Activated CD8-positive, alpha-beta T cell treated with anti-CD3 and anti-CD28 coated beads for 36 hours (primary cell): ENCODE results near the gene TATDN2. TPM values are rescaled to one million over a fixed set of nuclear protein-coding genes. Genes with fewer than 3 reads are reported as not detected.

Experiments used
- ATAC-seq: fragments of 200-7000 bp; cut with Tn5 transposase; one replicate; pipeline ENCODE4 v1.10.0; 2021; ENCODE audit warnings: mild to moderate bottlenecking, moderate library complexity
- CTCF ChIA-PET: fragments of 350-600 bp; sonication (Branson Sonifier 250); formaldehyde crosslinking; loops from one replicate; lab custom pipeline; 2021; ENCODE audit warnings: antibody characterized with exemption; lab: Charles Lee
- POLR2A ChIA-PET: fragments of 350-600 bp; sonication (Branson Sonifier 250); formaldehyde crosslinking; loops from one replicate; lab custom pipeline; 2021; ENCODE audit warnings: antibody characterized with exemption; lab: Charles Lee
- DNase-seq: peaks from one replicate; pipeline ENCODE4 v3.0.0-alpha.2; 2020
- H3K27ac Mint-ChIP-seq: one replicate; pipeline ENCODE4 v1.8.0; 2021; ENCODE audit warnings: mild to moderate bottlenecking, mixed read lengths
- H3K27me3 Mint-ChIP-seq: one replicate; pipeline ENCODE4 v1.8.0; 2021; ENCODE audit warnings: mixed read lengths
- H3K36me3 Mint-ChIP-seq: one replicate; pipeline ENCODE4 v1.8.0; 2021; ENCODE audit warnings: low read depth, mixed read lengths
- H3K4me1 Mint-ChIP-seq: one replicate; pipeline ENCODE4 v1.8.0; 2021; ENCODE audit warnings: low read depth, mixed read lengths
- H3K4me3 Mint-ChIP-seq: one replicate; pipeline ENCODE4 v1.8.0; 2021; ENCODE audit warnings: mild to moderate bottlenecking, moderate library complexity, mixed read lengths
- H3K9me3 Mint-ChIP-seq: one replicate; pipeline ENCODE4 v1.8.0; 2021; ENCODE audit warnings: mixed read lengths
- CTCF ChIP-seq: fragments of 200-600 bp; IDR thresholded peaks from one replicate; pipeline ENCODE4 v1.8.0; 2022; ENCODE audit warnings: antibody characterized with exemption, mild to moderate bottlenecking
- intact Hi-C: fragments of 100-400 bp; cut with micrococcal nuclease; formaldehyde crosslinking; loops from one replicate; pipeline ENCODE4 v1.10.0; 2022
- total RNA-seq, 2 experiments: library from RNA; stranded (reverse); gene quantifications; one replicate each; pipeline ENCODE4 v1.2.3, GENCODE V29; 2021

The TATDN2 gene
- total RNA-seq, 2 experiments from 2014 or later: 37.1 to 38.5 TPM

GRCh38 chr3:10289077-10289476 lies 40.8 kb downstream of the TATDN2 start:
- Mint-ChIP-seq H3K4me1 (peaks cover 27% of the 10 kb centered on the region), H3K4me3 (no peak overlapping the region), H3K27ac (no peak overlapping the region), H3K27me3 (no peaks in the 10 kb centered on the region), H3K9me3 (no peaks in the 10 kb centered on the region), H3K36me3 (peaks cover 34% of the 10 kb centered on the region)
- CTCF ChIA-PET: no interaction called here
- POLR2A ChIA-PET: no interaction called here
- intact Hi-C loops: no loop called here
- TF ChIP-seq CTCF: no peak
- DNase-seq: no peak
- no peak for ATAC-seq

GRCh38 chr3:10289787-10290355 lies 41.6 kb downstream of the TATDN2 start:
- Mint-ChIP-seq H3K4me1 (peaks cover 20% of the 10 kb centered on the region), H3K9me3 (no peaks in the 10 kb centered on the region), H3K36me3 (peaks cover 29% of the 10 kb centered on the region), H3K4me3 (no peak overlapping the region), H3K27ac (no peak overlapping the region), H3K27me3 (no peaks in the 10 kb centered on the region)
- intact Hi-C loops: no loop called here
- POLR2A ChIA-PET: interaction anchor here (0.9 to 1.5 kb wide), 3 partner anchors 9 to 264 kb away, joined by 3 read pairs; no protein-coding TSS in a partner anchor
- DNase-seq (no peak), ATAC-seq (no peak)
- no peak for TF ChIP-seq CTCF
- CTCF ChIA-PET: interaction anchor here (1.3 kb wide), 1 partner anchor 26 kb away, joined by 3 read pairs; no protein-coding TSS in a partner anchor

GRCh38 chr3:10290481-10291176 lies 42.4 kb downstream of the TATDN2 start:
- TF ChIP-seq CTCF: no peak
- DNase-seq (no peak), ATAC-seq (no peak)
- ChIA-PET POLR2A (interaction anchor here (0.8 to 1.5 kb wide), 4 partner anchors 8 to 265 kb away, joined by 3 read pairs; no protein-coding TSS in a partner anchor), CTCF (interaction anchor here (1.3 kb wide), 1 partner anchor 27 kb away, joined by 3 read pairs; no protein-coding TSS in a partner anchor)
- peaks cover 13% of the 10 kb centered on the region for H3K4me1 Mint-ChIP-seq
- H3K4me3 Mint-ChIP-seq: no peak overlapping the region
- intact Hi-C loops: no loop called here
- H3K36me3 Mint-ChIP-seq: peaks cover 24% of the 10 kb centered on the region
- no peaks in the 10 kb centered on the region for H3K27me3 Mint-ChIP-seq
- H3K9me3 Mint-ChIP-seq: no peaks in the 10 kb centered on the region
- no peak overlapping the region for H3K27ac Mint-ChIP-seq

GRCh38 chr3:10291641-10292040 lies 43.4 kb downstream of the TATDN2 start:
- peaks cover 24% of the 10 kb centered on the region for H3K36me3 Mint-ChIP-seq
- ChIA-PET POLR2A (interaction anchor here (0.9 to 2.5 kb wide), 3 partner anchors 7 to 132 kb away, joined by 3 to 10 read pairs (median 8); partner anchors contain the start of gene SEC13), CTCF (interaction anchor here (1.3 kb wide), 1 partner anchor 28 kb away, joined by 6 read pairs; no protein-coding TSS in a partner anchor)
- no peak overlapping the region for H3K27ac Mint-ChIP-seq
- H3K4me1 Mint-ChIP-seq: peaks cover 10% of the 10 kb centered on the region
- intact Hi-C loops: no loop called here
- no peak for TF ChIP-seq CTCF
- ATAC-seq (no peak), DNase-seq (no peak)
- H3K27me3 Mint-ChIP-seq: no peaks in the 10 kb centered on the region
- no peak overlapping the region for H3K4me3 Mint-ChIP-seq
- H3K9me3 Mint-ChIP-seq: no peaks in the 10 kb centered on the region
